Eye (tissue), 1 donor: ENCODE data around the gene CELSR2.

Source experiments
- DNase-seq: peaks from one replicate; pipeline ENCODE4 v3.0.0-alpha.2; 2015

The CELSR2 gene

DNA sequence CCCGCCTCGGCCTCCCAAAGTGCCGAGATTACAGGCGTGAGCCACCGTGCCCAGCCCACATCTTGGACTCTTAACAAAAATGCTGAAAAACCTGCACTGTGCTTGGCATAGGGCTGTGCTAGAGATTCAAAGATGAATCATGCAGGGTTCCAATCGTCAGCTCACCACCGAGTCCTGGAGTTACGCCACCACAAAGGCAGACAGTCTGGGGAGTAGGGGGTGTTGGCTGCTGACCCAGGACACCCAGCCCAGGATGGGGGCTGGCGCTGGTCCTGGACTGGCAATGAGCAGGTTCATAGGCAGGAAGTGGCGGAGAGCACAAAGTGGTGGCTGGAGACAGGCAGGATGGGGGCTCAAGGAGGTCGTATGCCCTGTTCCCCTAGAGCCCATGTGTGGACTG is 17.6 kb downstream of the CELSR2 start:
- no peak for DNase-seq

GRCh38 chr1:109267743-109268300 is 18.5 kb downstream of the CELSR2 start:
- no peak for DNase-seq

GRCh38 chr1:109268431-109269211 is 19.3 kb downstream of the CELSR2 start:
- no peak for DNase-seq

DNA sequence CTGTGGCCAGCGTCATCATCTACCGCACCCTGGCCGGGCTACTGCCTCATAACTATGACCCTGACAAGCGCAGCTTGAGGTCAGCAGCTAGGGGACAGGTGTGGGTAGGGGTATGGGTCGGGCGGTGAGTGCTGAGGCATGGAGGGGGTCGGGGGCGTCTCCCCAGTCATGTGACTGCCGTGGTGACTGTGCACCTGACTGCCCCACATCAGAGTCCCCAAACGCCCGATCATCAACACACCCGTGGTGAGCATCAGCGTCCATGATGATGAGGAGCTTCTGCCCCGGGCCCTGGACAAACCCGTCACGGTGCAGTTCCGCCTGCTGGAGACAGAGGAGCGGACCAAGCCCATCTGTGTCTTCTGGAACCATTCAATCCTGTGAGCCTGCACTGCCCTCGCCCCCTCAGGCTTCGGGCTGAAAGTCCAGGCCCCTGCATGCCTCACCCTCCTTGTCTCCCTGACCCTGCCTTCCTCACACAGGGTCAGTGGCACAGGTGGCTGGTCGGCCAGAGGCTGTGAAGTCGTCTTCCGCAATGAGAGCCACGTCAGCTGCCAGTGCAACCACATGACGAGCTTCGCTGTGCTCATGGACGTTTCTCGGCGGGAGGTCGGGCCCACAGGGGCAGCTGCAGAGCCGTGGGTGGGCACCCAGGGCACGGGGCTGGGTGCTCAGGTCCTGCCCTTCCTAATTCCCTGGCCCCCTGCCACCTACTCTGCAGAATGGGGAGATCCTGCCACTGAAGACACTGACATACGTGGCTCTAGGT is 20.1 kb downstream of the CELSR2 start:
- no peak for DNase-seq

- no peak for DNase-seq
These were observed 20.8 kb downstream of the CELSR2 start for GRCh38 chr1:109269981-109270622.

DNA sequence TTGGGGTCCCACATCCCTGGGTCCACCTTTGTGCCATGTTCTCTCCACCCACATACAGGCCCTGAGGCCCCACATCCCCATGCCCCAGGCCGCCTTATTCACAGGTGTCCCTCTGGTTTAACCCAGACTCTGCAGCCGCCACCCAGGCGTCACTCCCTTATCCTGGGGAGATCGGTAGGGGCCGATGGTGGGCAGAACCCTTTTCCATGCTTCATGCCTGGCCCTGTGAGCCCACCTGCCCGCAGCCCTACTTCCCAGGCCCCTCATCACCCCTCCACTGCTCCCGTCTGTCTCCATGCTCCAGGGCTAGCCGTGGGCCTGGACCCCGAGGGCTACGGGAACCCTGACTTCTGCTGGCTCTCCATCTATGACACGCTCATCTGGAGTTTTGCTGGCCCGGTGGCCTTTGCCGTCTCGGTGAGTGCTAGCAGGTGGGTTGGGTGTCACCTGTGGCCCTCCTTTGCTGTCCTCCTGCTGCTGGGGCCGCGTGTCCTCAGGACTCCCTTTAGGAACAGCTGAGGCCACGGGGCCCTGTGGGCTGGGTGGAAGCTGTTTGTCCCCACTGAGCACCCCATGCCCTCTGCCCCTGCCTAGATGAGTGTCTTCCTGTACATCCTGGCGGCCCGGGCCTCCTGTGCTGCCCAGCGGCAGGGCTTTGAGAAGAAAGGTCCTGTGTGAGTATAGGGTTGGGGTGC is 21.4 kb downstream of the CELSR2 start:
- DNase-seq: no peak

GRCh38 chr1:109271458-109271857 is 22.1 kb downstream of the CELSR2 start:
- DNase-seq: no peak

GRCh38 chr1:109272021-109272799 is 22.9 kb downstream of the CELSR2 start:
- DNase-seq: no peak

GRCh38 chr1:109272831-109273547 is 23.6 kb downstream of the CELSR2 start:
- no peak for DNase-seq

DNA sequence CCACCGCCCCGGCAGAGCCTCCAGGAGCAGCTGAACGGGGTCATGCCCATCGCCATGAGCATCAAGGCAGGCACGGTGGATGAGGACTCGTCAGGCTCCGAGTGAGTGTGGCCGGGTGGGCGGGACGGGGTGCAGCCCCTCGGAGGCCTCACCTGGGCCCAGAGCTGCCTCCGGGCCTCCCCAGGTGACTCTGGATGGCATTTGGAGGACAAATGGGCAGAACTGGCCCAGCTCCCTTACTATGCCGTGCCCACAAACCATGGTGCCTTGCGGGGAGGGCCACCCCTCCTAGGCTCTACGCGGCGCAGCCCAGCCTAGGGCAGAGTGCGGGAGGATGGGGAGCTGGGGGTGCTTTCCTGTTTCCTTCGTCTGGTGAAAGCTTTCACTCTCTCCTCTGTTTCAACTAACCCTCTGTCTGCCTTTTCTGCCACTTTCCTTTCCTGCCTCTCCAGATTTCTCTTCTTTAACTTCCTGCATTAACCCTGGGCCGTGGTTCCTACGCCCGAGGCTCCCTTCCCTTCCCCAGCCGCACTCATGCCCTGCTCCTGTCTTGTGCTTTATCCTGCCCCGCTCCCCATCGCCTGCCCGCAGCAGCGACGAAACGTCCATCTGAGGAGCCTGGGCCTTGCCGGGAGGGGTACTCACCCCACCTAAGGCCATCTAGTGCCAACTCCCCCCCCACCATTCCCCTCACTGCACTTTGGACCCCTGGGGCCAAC is 24.4 kb downstream of the CELSR2 start:
- DNase-seq: no peak

- peak; percentile 48 for DNase-seq
These were observed 25.5 kb downstream of the CELSR2 start for GRCh38 chr1:109274533-109275476.

DNA sequence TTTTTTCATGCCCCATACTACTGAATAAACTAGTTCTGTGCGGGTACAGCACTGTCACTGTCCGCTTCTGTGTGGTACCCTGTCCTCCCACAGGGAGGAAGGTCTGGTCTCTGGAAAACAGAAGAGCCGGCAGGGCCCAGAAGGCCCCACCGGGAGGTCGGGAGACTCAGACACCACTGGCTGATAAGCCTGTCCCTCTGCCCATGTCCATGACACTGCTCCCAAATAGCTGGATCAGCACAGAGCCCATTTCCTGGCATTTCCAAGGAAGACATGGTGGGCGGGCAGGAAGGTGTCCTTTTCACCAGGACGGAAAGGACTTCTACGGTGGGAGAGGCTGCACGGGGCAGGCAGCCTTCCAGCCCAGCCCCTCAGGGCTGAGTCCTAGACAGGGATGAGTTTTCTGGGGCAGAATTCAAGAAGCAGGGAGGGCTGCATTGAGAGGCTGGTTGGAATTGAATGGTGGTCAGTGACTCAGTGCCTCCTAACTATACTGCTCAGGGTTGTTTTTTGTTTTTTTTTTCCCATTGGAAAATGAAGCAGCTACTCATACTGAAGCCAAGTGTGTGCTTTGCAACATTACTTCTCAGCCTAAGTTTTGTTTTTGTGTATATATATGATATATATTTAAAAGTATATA is 26.5 kb downstream of the CELSR2 start:
- no peak for DNase-seq

DNA sequence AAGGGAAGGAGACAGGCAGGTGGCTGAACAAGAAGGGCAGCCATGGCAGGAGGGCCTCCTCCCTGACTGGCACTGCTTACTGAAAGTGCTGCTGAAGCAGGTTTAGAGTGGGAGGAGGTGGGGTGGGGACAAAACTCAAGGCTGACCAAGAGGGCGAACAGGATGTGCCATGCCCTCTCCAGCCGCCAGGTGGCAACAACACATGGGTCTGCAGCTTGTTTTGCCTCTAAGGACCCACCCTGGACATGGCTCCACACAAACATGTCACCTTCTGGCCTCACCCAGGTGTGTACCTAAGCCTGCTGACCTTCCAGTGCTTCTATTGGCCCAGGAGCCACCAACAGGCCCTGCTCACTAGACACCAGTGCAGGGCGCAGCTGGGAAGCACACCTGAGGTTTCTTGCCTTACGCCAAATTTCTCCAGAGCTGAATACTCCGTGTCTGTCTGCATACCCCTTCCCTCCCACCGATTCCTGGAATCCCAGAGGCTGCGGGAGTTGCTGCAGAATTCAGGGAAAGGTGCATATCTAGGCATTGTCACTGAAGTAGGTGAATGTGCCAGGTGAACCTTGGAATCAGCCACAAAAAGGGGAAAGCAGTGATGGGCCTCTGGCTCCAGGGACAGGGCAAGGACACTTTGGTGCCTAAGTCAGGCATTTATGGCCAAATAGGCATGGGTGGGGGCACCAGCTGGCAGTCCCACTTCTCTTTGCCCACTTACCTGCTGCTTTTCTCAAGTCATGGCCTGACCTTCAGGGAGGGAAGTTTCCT is 28.3 kb downstream of the CELSR2 start:
- peak; percentile 87 for DNase-seq

DNA sequence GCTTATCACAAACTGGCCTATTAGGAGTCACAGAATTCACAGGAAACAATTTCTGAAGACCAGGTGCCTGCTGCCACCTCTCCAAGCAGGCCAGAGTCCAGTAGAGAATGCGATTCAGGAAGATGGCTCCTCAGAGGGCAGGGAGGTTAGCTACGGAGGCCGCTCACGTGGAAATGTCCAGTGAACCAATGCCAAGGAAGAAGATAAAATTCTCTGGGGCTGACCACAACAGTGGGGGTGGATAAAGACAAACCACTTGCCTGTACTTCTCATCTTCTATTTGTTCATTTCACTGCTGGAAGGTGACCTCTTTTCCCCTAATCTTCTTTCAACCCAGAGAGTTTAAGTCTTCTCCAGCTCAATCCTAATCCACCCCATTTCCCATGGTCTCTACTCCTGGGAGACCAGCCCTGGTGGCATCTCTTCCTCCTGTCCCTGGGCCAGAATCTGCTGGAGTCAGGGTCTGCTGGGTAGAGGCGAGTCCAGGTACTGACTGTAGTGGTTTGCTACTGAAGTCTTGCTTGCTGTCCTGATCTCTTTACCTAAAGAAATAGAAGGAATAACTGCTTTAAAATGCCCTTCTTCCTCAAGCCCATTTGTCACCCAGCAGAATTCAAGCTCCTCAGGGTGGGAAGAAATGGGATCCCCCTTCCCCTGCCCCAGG is 30.4 kb downstream of the CELSR2 start:
- no peak for DNase-seq

- no peak for DNase-seq
These were observed 31.5 kb downstream of the CELSR2 start for GRCh38 chr1:109280862-109281261.

- DNase-seq: no peak
These were observed 32.5 kb downstream of the CELSR2 start for GRCh38 chr1:109281680-109282496.
